ENCODE data around the gene CACNG8.
"Not testable (repeated sequence)": the region's sequence is repeated elsewhere in the genome, so short reads cannot be mapped to it uniquely, and the experiment has no call there.

Gene CACNG8

DNA sequence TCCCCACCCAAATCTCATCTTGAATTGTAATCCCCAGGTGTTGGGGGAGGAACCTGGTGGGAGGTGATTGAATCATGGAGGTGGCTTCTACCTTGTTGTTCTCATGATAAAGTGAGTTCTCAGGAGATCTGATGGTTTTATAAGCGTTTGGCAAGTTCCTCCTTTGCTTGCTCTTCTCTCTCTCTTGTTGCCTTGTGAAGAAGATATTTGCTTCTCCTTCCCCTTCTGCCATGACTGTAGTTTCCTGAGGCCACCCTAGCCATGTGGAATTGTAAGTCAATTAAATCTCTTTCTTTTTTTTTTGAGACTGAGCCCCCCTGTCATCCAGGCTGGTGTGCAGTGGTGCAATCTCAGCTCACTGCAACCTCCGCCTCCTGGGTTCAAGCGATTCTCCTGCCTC lies 66.6 kb downstream of the CACNG8 start:
- no peak for DNase-seq (ENCODE audit: insufficient read length, low spot score)
- no peak for FAIRE-seq

DNA sequence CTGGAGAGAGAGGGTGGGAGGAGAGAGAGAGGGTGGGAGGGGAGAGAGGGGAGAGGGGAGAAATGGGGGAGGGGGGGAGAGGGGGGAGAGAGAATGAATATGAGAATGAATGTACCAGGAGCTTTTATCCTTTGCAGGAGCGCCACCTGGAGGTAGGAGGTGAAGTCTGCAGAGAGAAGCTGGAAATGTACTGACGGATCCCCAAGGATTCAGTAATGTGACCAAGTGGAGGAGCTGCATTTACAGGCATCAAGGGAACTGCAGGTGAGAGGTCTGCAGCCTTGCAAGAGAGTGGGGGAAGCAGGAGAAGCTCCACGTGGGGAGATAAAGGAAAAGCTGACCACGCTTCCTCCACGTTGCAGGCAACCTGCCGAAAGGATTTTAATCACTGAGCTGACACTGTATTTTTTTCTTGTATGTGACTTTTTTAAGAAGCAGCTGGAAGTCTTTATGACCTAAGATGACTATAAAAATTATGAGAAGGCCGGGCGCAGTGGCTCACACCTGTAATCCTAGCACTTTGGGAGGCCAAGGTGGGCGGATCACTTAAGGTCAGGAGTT lies 67.3 kb downstream of the CACNG8 start:
- DNase-seq (ENCODE audit: insufficient read length, low spot score) (no peak), FAIRE-seq (no peak)

DNA sequence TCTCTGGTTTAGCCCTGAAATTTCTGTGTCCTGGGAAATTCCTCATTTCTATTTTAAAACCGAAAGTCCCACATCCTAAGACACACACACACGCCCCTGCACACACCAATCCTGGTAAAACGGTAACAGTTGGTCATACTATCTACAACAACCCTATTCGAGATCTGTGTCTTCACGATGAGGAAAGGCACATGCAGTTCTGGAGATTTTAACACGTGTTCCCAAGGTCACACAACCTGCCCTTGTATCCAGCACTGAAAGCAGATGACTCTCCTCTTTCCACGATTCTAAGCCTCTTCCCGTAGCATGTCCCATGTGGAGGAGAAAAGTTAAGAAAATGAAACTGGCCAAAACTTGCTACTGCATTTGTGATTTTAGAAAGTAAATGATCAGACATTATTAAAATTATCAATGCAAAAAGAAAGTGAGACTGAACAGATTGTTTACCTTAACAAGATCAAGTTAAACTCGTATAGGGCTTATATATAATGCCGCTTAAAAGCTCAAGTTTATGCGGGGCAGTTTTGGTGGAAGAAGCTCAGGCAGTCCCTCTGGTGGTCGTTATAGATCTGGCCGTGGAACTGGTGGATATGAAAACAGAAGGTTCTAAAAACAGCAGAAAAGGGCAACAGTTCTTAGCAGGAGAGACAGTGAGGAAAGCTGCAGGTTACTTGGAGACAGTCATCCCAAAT lies 68.3 kb downstream of the CACNG8 start:
- FAIRE-seq = no peak
- DNase-seq (ENCODE audit: insufficient read length, low spot score) = no peak

DNA sequence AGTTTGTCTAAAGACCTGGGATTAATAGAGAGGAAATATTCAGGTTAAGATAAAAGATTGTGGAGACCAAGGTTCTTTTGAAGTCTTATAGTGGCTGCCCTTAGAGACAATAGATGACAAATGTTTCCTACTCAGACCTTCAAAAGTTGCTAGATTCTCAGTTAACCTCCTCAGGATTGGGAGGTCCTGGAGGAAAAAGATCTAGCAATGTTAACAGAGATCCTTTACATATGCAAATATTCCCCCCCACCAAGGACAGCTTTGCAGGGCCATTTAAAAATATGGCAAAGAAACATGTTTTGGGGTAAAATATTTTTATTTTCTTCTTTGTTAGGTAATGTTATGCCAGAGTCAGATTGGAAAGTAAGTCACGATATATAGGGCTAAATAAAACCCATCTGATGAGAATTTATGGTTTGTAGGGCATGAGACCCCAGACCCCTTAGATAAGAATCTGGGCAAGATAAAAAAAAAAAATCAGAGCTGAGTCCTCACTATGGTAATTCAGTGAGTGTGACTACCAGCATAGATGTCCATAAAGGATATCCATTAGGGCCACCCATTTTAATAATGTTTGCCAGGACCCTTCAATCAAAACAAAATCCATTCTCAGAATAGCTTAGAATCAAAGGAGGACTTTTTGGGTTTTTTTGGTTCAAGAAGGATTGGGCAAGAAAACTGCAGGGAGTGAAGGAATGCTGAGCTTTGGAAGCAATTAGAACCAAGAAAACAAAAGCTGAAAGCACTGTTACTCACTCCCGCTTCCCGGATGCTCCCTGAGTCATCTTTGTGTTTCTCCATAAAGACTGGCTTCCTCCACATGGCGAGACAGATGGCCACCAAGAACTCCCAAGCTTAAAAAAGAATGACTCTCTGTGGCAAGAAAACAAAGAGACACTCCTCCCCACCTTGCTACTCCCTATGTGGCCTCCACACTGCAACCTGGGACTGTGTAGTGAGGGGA lies 72.8 kb downstream of the CACNG8 start:
- no peak for FAIRE-seq
- DNase-seq (ENCODE audit: insufficient read length, low spot score) = no peak

DNA sequence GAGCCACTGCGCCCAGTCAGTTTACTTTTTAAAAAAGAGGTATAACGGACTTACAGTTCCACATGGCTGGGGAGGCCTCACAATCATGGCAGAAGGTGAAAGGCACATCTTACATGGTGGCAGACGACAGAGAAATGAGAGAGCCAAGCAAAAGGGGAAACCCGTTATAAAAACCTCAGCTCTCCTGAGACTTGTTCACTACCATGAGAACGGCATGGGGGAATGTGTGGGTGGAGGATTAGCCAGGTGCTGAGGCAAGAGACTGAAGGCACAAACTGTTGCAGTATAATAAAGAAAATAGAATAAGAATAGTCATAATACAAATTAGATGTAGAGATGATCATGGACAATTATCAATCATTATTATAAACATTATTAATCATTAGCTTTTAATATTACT lies 73.8 kb downstream of the CACNG8 start:
- not testable (repeated sequence) for FAIRE-seq; DNase-seq (ENCODE audit: insufficient read length, low spot score)

All from GM19239 (cell line).